Measurements from ENCODE around the gene TMEM245.

Gene TMEM245

GRCh38 chr9:109027176-109027575, 92.6 kb downstream of the TMEM245 start:
- no peak overlapping the region for H3K9ac ChIP-seq (ENCODE audit: low read length)
- H3K79me2 ChIP-seq (ENCODE audit: insufficient read depth, low read length) = no peaks in the 10 kb centered on the region
- no peaks in the 10 kb centered on the region for H3K4me1 ChIP-seq (ENCODE audit: insufficient read depth, low read length, severe bottlenecking)
- H3K27me3 ChIP-seq (ENCODE audit: insufficient read depth, low read length) = no peaks in the 10 kb centered on the region
- H3K36me3 ChIP-seq (ENCODE audit: insufficient read depth, low read length) = peaks cover 8% of the 10 kb centered on the region; the same call in 1 of the 2 replicates
- no peak overlapping the region for H3K27ac ChIP-seq (ENCODE audit: low read depth, low read length, poor library complexity, severe bottlenecking)
- no peaks in the 10 kb centered on the region for H4K20me1 ChIP-seq (ENCODE audit: insufficient read depth, low read length)
- no peaks in the 10 kb centered on the region for H3K9me3 ChIP-seq (ENCODE audit: low read length)
- H3K9me2 ChIP-seq (ENCODE audit: low read depth, low read length) = no peaks in the 10 kb centered on the region
- no peak overlapping the region for H3K4me2 ChIP-seq (ENCODE audit: low read length)
- TF ChIP-seq CTCF (IDR thresholded peaks at IDR 0.05; ENCODE audit: low read length) = no peak
- TF ChIP-seq EZH2 (IDR thresholded peaks at IDR 0.05; ENCODE audit: borderline replicate concordance, low read length) = no peak
- H3K4me3 ChIP-seq (ENCODE audit: low read depth, low read length, poor library complexity, severe bottlenecking) = no peak overlapping the region
- no peak overlapping the region for H2AFZ ChIP-seq (ENCODE audit: low read length)
- H3F3A ChIP-seq (ENCODE audit: insufficient read depth, low read length) = no peaks in the 10 kb centered on the region

- TF ChIP-seq EZH2 (IDR thresholded peaks at IDR 0.05; ENCODE audit: borderline replicate concordance, low read length) (no peak), CTCF (IDR thresholded peaks at IDR 0.05; ENCODE audit: low read length) (no peak)
- H3K79me2 ChIP-seq (ENCODE audit: insufficient read depth, low read length) = no peaks in the 10 kb centered on the region
Measured at GRCh38 chr9:109026306-109026705, 93.4 kb downstream of the TMEM245 start.

DNA sequence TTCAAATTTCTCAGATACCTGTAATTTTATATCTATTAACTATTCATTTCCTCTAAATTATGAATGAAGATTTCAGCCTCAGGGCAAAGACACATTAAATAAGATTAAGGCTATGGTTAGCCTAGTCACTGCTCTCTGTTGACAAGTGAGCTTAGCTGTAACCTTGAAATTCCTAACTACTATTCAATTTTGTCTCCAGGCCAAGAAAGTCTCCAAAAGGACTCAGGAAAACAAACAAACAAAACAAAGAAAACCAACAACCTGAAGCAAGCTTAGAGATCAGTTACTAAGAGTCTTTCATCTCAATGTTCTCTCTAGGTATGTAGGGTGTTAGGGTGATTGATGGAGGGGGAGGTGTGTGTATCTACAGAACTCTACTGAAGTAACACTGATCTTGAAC, 96.9 kb downstream of the TMEM245 start:
- Histone ChIP-seq H3F3A (ENCODE audit: insufficient read depth, low read length) (no peaks in the 10 kb centered on the region), H3K9me2 (ENCODE audit: low read depth, low read length) (no peaks in the 10 kb centered on the region), H3K9me3 (ENCODE audit: low read length) (no peaks in the 10 kb centered on the region), H3K4me1 (ENCODE audit: insufficient read depth, low read length, severe bottlenecking) (peaks cover 2% of the 10 kb centered on the region), H3K27me3 (ENCODE audit: insufficient read depth, low read length) (no peaks in the 10 kb centered on the region), H3K79me2 (ENCODE audit: insufficient read depth, low read length) (no peaks in the 10 kb centered on the region), H3K9ac (ENCODE audit: low read length) (no peak overlapping the region), H3K4me3 (ENCODE audit: low read depth, low read length, poor library complexity, severe bottlenecking) (no peak overlapping the region), H2AFZ (ENCODE audit: low read length) (no peak overlapping the region), H3K4me2 (ENCODE audit: low read length) (no peak overlapping the region), H3K36me3 (ENCODE audit: insufficient read depth, low read length) (peaks cover 23% of the 10 kb centered on the region; the same call in 1 of the 2 replicates), H3K27ac (ENCODE audit: low read depth, low read length, poor library complexity, severe bottlenecking) (no peak overlapping the region), H4K20me1 (ENCODE audit: insufficient read depth, low read length) (no peaks in the 10 kb centered on the region)
- TF ChIP-seq CTCF (IDR thresholded peaks at IDR 0.05; ENCODE audit: low read length) (no peak), EZH2 (IDR thresholded peaks at IDR 0.05; ENCODE audit: borderline replicate concordance, low read length) (no peak)

More at GRCh38 chr9:109026306-109026705, 93.4 kb downstream of the TMEM245 start:
- H3K36me3 ChIP-seq (ENCODE audit: insufficient read depth, low read length) = peaks cover 4% of the 10 kb centered on the region; the same call in 1 of the 2 replicates
- no peak overlapping the region for H3K4me2 ChIP-seq (ENCODE audit: low read length)
- H3K9me3 ChIP-seq (ENCODE audit: low read length) = no peaks in the 10 kb centered on the region
- no peaks in the 10 kb centered on the region for H3F3A ChIP-seq (ENCODE audit: insufficient read depth, low read length)
- H3K9ac ChIP-seq (ENCODE audit: low read length) = no peak overlapping the region
- H3K4me1 ChIP-seq (ENCODE audit: insufficient read depth, low read length, severe bottlenecking) = no peaks in the 10 kb centered on the region
- H3K9me2 ChIP-seq (ENCODE audit: low read depth, low read length) = no peaks in the 10 kb centered on the region
- no peaks in the 10 kb centered on the region for H4K20me1 ChIP-seq (ENCODE audit: insufficient read depth, low read length)
- no peak overlapping the region for H3K4me3 ChIP-seq (ENCODE audit: low read depth, low read length, poor library complexity, severe bottlenecking)
- no peak overlapping the region for H2AFZ ChIP-seq (ENCODE audit: low read length)
- H3K27me3 ChIP-seq (ENCODE audit: insufficient read depth, low read length) = no peaks in the 10 kb centered on the region
- H3K27ac ChIP-seq (ENCODE audit: low read depth, low read length, poor library complexity, severe bottlenecking) = no peak overlapping the region

All from OCI-LY1 (cell line).